ENCODE data around the gene AGPAT2. TPM values are rescaled to one million over a fixed set of nuclear protein-coding genes. Genes with fewer than 3 reads are reported as not detected.

AGPAT2 gene
- total RNA-seq, 6 donors from 2014 or later, result 70.2 to 242 (median 140) TPM

GRCh38 chr9:136720251-136720897 is 33.1 kb upstream of the AGPAT2 start:
- TF ChIP-seq POLR2AphosphoS5 (IDR thresholded peaks at IDR 0.05) (no peak), EP300 (IDR thresholded peaks at IDR 0.05) (no peak), POLR2A (IDR thresholded peaks at IDR 0.05) (no peak)
- TF ChIP-seq, protein P1, sequence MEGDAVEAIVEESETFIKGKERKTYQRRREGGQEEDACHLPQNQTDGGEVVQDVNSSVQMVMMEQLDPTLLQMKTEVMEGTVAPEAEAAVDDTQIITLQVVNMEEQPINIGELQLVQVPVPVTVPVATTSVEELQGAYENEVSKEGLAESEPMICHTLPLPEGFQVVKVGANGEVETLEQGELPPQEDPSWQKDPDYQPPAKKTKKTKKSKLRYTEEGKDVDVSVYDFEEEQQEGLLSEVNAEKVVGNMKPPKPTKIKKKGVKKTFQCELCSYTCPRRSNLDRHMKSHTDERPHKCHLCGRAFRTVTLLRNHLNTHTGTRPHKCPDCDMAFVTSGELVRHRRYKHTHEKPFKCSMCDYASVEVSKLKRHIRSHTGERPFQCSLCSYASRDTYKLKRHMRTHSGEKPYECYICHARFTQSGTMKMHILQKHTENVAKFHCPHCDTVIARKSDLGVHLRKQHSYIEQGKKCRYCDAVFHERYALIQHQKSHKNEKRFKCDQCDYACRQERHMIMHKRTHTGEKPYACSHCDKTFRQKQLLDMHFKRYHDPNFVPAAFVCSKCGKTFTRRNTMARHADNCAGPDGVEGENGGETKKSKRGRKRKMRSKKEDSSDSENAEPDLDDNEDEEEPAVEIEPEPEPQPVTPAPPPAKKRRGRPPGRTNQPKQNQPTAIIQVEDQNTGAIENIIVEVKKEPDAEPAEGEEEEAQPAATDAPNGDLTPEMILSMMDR (IDR thresholded peaks at IDR 0.05), result no peak
- Histone ChIP-seq H3K9me3 (no peaks in the 10 kb centered on the region), H3K4me3 (no peak overlapping the region), H3K27me3 (no peaks in the 10 kb centered on the region), H3K36me3 (peaks cover 19 to 40% (median 38%) of the 10 kb centered on the region in 4 donors), H3K27ac (peak overlapping the region; percentile 71 to 83 (median 78)), H3K4me1 (peaks cover 39 to 72% (median 54%) of the 10 kb centered on the region in 4 donors)
- peak in 1 of 2 donors; percentile 14 for ATAC-seq (ENCODE audit: low FRiP score in 2 of 2)
- 63 to 70% methylated on average over 9 to 15 of the region's 20 CpGs for WGBS, 2 donors
- no peak for DNase-seq

DNA sequence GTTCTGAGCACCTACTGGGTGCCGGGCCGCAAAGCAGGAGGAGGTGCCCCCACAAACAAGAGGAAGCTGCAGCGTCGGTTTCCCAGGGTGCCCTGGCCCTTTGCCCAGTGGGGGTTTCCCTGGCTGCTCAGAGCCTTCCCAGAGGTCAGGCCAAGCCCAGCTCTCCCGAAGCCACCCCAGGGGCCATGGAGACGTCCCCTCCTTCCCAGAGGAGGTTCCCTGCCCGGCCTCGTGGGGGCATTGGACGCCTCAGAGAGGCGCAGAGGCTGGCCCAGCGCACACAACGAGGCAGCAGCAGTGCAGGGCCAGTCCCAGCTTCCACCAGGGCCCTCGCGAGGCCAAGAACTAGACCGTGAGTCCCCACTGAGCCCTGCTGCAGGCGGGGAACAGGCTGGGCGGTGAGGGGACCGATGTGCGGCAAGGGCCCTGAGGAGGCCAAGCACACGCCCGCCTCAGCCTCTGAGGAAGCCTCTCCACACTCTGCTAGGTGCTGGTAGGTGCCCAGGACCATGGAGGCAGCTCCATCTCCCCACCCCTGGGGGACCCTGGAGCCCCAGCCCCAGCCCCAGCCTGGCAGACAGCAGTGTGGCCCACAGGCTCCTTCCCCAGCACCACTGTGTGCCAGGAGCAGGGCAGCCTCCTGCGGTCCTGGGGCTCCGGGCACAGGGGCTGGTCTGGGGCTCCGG is 32.1 kb upstream of the AGPAT2 start:
- peaks cover 11 to 30% (median 29%) of the 10 kb centered on the region in 4 donors for H3K36me3 ChIP-seq
- H3K27me3 ChIP-seq, result no peaks in the 10 kb centered on the region
- peaks cover 43 to 71% (median 57%) of the 10 kb centered on the region in 4 donors for H3K4me1 ChIP-seq
- no peaks in the 10 kb centered on the region for H3K9me3 ChIP-seq
- peak overlapping the region; percentile 60 to 83 (median 78) for H3K27ac ChIP-seq
- ATAC-seq (ENCODE audit: low FRiP score in 2 of 2), result peak; percentile 1 to 2
- peak overlapping the region in 1 of 4 donors; percentile 2 for H3K4me3 ChIP-seq
- peak; percentile 62 to 81 for DNase-seq
- no peak for TF ChIP-seq EP300 (IDR thresholded peaks at IDR 0.05)
- TF ChIP-seq POLR2AphosphoS5 (IDR thresholded peaks at IDR 0.05), result peak in 1 of 2 donors; percentile 36
- no peak for TF ChIP-seq POLR2A (IDR thresholded peaks at IDR 0.05)
- TF ChIP-seq, protein P1 (IDR thresholded peaks at IDR 0.05), result peak in 4 of 6 experiments; percentile 23 to 46 (median 31)
- 52 to 97% methylated on average over 5 to 24 of the region's 24 CpGs for WGBS, 2 donors

GRCh38 chr9:136718345-136719194 is 31.3 kb upstream of the AGPAT2 start:
- WGBS, 2 donors, result 60 to 64% methylated on average over 14 to 20 of the region's 20 CpGs
- ATAC-seq (ENCODE audit: low FRiP score in 2 of 2), result no peak
- peaks cover 3 to 23% (median 22%) of the 10 kb centered on the region in 4 donors for H3K36me3 ChIP-seq
- no peak for DNase-seq
- peak overlapping the region; percentile 60 to 83 (median 78) for H3K27ac ChIP-seq
- H3K4me1 ChIP-seq, result peaks cover 48 to 73% (median 55%) of the 10 kb centered on the region in 4 donors
- TF ChIP-seq POLR2A (IDR thresholded peaks at IDR 0.05), result no peak
- TF ChIP-seq, protein P1 (IDR thresholded peaks at IDR 0.05), result no peak
- no peak overlapping the region for H3K4me3 ChIP-seq
- no peaks in the 10 kb centered on the region for H3K9me3 ChIP-seq
- no peaks in the 10 kb centered on the region for H3K27me3 ChIP-seq

DNA sequence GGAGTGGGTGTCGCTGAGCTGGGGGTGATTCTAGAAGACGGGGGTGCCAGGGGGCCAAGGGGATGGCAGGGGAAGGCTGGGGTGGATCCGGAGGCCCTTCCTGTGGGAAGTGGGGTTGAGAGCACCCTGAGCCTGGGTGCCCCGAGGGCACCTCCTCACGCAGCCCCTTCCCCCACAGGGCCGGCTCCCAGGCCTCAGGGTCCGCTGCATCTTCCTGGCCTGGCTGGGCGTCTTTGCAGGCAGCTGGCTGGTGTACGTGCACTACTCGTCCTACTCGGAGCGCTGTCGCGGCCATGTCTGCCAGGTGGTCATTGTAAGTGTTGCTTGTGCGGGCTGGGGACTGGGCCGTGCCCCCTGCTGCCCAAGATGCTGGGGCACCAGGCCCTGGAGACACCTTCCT is 30.1 kb upstream of the AGPAT2 start:
- WGBS, 2 donors, result 71 to 79% methylated on average over 5 to 9 of the region's 16 CpGs
- H3K4me1 ChIP-seq, result peaks cover 56 to 74% (median 64%) of the 10 kb centered on the region in 4 donors

More for the DNA sequence above, 30.1 kb upstream of the AGPAT2 start:
- Histone ChIP-seq H3K4me3 (no peak overlapping the region), H3K27me3 (peaks cover 0 to 5% (median 2%) of the 10 kb centered on the region in 4 donors), H3K27ac (peak overlapping the region in 2 of 4 donors; percentile 76 to 89), H3K36me3 (peaks cover 0 to 11% (median 10%) of the 10 kb centered on the region in 4 donors), H3K9me3 (no peaks in the 10 kb centered on the region)
- DNase-seq (peak in 1 of 2 donors; percentile 79), ATAC-seq (ENCODE audit: low FRiP score in 2 of 2) (no peak)
- no peak for TF ChIP-seq POLR2AphosphoS5 (IDR thresholded peaks at IDR 0.05)
- no peak for TF ChIP-seq POLR2A (IDR thresholded peaks at IDR 0.05)
